HepG2 (cell line): ENCODE data around the gene RTF1.

Experiments used
- ARNT2 ChIP-seq: sonication (generic); formaldehyde crosslinking; IDR thresholded peaks from 2 replicates; pipeline ENCODE4 v1.8.0; 2022; ENCODE audit warnings: mild to moderate bottlenecking, low read depth, missing genetic modification reagents, moderate library complexity
- CEBPG ChIP-seq: IDR thresholded peaks from 2 replicates; pipeline ENCODE4 v1.6.1; 2016
- MAFK ChIP-seq, 2 experiments: IDR thresholded peaks in 1 of 2; conservative IDR thresholded peaks in 1 of 2; 2 replicates each; pipeline ENCODE4 v1.6.1; 2011; ENCODE audit warnings: improper control_type of control experiment in 2 of 2, low read length in 2 of 2
- NR2F1 ChIP-seq, 2 experiments: fragments of 450-650 bp in 1 of 2; formaldehyde crosslinking in 1 of 2; IDR thresholded peaks; 2 replicates each; pipeline versions ENCODE4 v1.5.0 to v1.6.1; 2016 to 2020; ENCODE audit warnings: mild to moderate bottlenecking in 1 of 2, missing compliant biosample characterization in 1 of 2, missing genetic modification reagents in 1 of 2, moderate library complexity in 1 of 2
- SP4 ChIP-seq: sonication (generic); formaldehyde crosslinking; IDR thresholded peaks from 2 replicates; pipeline ENCODE4 v1.8.1; 2023; ENCODE audit warnings: mild to moderate bottlenecking, missing genetic modification reagents
- SYNCRIP ChIP-seq: fragments of 200-400 bp; formaldehyde crosslinking; IDR thresholded peaks from 2 replicates; pipeline ENCODE4 v1.6.1; 2018; ENCODE audit warnings: mild to moderate bottlenecking, low read depth, low read length; ENCODE audit not compliant: insufficient read depth
- TCF12 ChIP-seq, 2 experiments: fragments of 450-650 bp in 1 of 2; sonication (generic) in 1 of 2; formaldehyde crosslinking in 1 of 2; IDR thresholded peaks; 2 replicates each; pipeline versions ENCODE4 v1.6.1 to v1.8.0; 2017 to 2022; ENCODE audit warnings: antibody characterized with exemption in 1 of 2, mild to moderate bottlenecking in 1 of 2, missing genetic modification reagents in 1 of 2, moderate library complexity in 1 of 2
- ZNF180 ChIP-seq: sonication (generic); formaldehyde crosslinking; IDR thresholded peaks from 2 replicates; pipeline ENCODE4 v1.4.0; 2020; ENCODE audit warnings: low read depth, missing genetic modification reagents, borderline replicate concordance
- ZNF232 ChIP-seq: sonication (generic); formaldehyde crosslinking; IDR thresholded peaks from 2 replicates; pipeline ENCODE4 v1.4.0; 2020; ENCODE audit warnings: missing genetic modification reagents, borderline replicate concordance
- ZNF451 ChIP-seq: sonication (generic); formaldehyde crosslinking; IDR thresholded peaks from 2 replicates; pipeline ENCODE4 v1.5.0; 2020; ENCODE audit warnings: mild to moderate bottlenecking, missing genetic modification reagents
- ZNF530 ChIP-seq: sonication (generic); formaldehyde crosslinking; IDR thresholded peaks from 2 replicates; pipeline ENCODE4 v1.5.0; 2020; ENCODE audit warnings: low read depth, mild to moderate bottlenecking, missing genetic modification reagents
- ZXDC ChIP-seq: sonication (generic); formaldehyde crosslinking; IDR thresholded peaks from 2 replicates; pipeline ENCODE4 v1.5.0; 2020; ENCODE audit warnings: mild to moderate bottlenecking, missing genetic modification reagents

DNA sequence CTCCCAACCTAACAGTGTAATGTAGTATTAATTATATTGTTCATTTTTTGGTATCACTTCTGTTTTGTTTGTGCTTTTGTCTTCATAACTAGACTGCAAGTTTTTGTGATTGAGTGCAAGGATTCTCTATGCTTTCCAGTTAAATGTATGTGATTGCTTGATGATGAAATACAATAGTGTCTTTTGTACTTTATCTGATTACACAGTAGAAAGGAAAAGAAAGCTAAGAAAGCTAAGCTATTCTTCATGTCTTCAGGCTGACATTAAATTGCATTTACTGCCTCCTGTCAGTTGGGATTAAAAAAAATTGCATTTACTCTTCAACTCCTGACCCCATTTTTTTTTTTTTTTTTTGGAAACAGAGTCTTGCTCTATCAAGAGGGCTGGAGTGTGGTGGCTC is 28.5 kb downstream of the RTF1 start:
- TF ChIP-seq ZNF180 (CRISPR knock-in tag) (no peak), SP4 (CRISPR knock-in tag) (no peak), SYNCRIP (no peak), NR2F1 (CRISPR knock-in tag; IDR thresholded peaks at IDR 0.05) (no peak), MAFK (conservative IDR thresholded peaks at IDR 0.05 in 1 of 2, IDR thresholded peaks at IDR 0.05 in 1 of 2; ENCODE audit: low read length in 2 of 2) (no peak), ZNF451 (no peak), ZXDC (no peak), ZNF530 (CRISPR knock-in tag) (no peak), CEBPG (CRISPR knock-in tag) (no peak), ZNF232 (CRISPR knock-in tag) (no peak), TCF12 (IDR thresholded peaks at IDR 0.05) (no peak), TCF12 (CRISPR knock-in tag; IDR thresholded peaks at IDR 0.05) (no peak), ARNT2 (CRISPR knock-in tag) (no peak)
